GM10266 (cell line): ENCODE results near the gene CA10.

Experiments
- DNase-seq: peaks from one replicate; pipeline ENCODE4 v3.0.0; 2012; ENCODE audit errors: extremely low spot score
- TF ChIP-seq, protein P1 (sequence below): IDR thresholded peaks from 2 replicates; pipeline ENCODE4 v1.5.1; 2012; ENCODE audit warnings: mild to moderate bottlenecking, low read depth; ENCODE audit not compliant: control insufficient read depth, insufficient read depth; ENCODE audit errors: missing control alignments

CA10 gene

DNA sequence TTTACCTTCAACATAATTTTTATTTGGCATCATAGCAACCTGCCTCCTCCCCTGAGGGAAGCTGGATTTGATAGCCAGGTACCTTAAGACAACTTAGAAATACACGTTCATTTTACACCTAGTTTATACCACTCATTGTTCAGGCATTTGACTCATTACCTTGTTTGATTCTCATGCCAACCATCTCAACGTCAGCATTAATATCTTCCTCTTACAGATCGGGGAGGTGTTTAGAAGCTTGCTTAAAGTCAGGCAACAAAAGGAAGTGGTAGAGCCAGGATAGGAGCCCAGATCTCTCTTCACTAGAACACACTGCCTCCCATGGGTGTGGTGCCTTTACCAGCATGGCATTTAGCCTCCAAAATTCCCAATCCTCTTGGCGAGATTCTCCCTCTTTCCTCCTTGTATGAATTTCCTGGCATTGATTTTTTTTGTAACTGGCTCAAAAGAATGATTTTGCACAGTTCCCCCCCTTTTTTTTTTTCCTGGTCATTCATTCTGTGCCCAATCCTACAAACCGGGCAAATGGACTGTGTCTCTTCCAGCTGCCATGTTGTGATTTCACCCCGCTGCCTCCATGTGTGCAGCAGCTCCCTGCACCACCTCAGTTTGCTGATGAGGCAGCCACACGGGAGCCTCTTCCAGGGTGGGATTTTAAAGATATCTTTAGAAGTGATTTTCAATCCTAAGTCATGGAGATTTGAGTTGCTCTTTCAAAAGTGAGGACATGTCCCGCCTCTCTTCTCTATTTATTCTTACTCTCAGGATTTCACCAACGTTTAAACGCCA, 514.6 kb downstream of the CA10 start:
- TF ChIP-seq, protein P1, sequence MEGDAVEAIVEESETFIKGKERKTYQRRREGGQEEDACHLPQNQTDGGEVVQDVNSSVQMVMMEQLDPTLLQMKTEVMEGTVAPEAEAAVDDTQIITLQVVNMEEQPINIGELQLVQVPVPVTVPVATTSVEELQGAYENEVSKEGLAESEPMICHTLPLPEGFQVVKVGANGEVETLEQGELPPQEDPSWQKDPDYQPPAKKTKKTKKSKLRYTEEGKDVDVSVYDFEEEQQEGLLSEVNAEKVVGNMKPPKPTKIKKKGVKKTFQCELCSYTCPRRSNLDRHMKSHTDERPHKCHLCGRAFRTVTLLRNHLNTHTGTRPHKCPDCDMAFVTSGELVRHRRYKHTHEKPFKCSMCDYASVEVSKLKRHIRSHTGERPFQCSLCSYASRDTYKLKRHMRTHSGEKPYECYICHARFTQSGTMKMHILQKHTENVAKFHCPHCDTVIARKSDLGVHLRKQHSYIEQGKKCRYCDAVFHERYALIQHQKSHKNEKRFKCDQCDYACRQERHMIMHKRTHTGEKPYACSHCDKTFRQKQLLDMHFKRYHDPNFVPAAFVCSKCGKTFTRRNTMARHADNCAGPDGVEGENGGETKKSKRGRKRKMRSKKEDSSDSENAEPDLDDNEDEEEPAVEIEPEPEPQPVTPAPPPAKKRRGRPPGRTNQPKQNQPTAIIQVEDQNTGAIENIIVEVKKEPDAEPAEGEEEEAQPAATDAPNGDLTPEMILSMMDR = no peak
- DNase-seq = no peak

DNA sequence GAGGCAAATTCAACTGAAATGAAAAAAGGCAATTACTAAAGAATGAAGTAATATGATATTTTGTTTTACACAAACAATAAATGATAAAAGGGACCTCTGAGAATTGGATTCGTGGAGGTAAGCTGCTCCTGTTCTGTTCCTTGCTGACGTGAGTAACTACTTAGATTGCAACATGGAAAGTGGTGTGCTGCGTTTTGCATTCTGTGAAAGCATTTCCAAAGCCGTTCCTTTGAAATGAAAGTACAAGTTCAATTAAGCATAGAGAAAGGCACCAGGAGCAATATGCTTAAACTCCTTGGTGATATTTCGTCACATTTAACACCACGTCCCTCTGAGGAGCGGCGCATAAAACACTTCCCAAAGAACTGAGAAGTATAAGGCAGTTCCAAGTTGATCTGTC, 516.5 kb downstream of the CA10 start:
- no peak for DNase-seq
- TF ChIP-seq, protein P1 = no peak

DNA sequence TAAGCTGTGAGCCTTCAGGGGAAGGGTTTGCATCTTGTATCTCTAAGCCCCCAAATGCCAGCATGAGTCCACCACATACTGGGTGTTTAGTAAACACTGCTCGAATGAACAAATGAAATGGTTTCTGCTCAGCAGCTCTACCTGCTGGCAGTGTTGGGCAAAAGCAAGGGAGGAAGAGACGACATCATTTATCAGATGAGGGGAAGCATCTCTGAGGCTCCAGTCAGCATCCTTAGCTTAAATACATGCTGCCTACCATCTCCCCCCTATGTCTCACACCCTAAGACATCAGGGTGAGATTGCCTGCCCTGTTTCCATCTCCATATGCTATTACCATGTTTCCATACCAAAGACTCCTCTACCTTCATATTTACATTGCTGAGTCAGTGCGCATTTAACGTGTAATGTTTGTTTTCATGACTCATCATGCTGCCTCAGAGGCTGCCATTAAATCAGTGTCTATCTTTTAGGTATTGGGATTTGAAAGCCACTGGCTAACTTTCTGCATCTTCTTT, 518.3 kb downstream of the CA10 start:
- DNase-seq = peak; percentile 19

DNA sequence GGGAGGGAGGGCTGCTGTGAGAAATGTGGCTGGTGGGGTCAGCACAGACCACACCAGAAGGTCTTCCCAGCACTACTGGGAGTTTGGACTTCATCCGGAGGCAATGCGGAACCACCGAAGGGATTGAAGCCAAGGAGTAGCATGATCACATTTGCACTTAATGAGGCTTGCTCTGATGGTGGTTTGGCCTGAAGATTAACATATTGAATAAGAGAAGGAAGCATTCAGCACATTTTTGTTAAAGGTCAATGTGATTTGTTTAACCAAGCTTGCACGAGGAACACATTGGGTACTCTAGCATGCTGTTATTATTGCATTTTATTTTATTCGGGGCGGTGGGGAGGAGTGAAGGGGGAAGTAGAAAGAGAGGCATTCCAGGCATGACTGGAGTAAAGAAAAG, 519.5 kb downstream of the CA10 start:
- TF ChIP-seq, protein P1 = no peak

More for the DNA sequence above, 518.3 kb downstream of the CA10 start:
- TF ChIP-seq, protein P1 = peak; percentile 59

DNA sequence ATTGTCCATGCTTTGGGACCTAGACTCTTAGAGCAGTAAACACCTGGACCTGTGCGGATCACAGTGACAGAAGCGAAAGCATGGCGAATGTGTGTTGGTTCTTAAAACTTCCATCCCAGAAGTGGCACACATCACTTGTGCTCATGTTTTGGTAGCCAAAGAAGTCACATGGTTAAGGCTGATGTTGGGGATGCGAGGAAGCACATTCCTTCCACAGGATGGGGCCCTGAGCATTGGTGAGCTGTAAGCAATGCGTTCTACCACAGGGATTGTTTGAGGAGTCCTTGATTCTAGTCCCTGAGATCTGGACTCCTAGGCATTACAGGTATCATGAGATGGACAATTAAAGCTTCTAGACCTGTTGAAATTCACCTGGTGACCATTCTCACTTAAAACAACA, 522.2 kb downstream of the CA10 start:
- no peak for DNase-seq
- TF ChIP-seq, protein P1 = no peak

More for the DNA sequence above, 519.5 kb downstream of the CA10 start:
- DNase-seq = no peak

DNA sequence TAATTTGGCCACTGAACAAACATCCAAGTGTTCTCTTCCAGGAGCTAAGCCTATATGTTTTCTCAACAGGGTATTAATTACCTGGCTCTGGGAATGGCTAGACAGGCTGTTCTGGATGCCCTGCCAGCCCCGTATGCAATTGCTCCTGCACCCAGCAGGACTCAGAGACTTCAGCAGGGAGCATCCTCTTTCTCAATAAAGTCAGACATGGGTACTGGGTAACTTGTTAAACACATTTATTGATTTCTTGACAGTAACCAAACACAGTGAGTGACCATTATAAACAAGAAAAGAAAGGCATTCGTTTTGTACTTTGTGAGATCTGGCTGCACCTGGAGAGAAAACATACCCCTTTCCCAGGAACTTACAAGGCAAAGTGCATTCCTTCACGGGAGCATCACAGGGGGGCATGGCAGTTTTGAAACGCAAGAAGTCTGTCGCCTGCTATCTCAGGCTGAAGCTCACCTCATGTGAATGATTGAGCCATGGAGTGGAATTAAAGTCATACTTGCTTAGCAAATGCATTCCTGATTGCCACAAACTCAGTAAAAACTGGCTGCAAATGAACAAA, 528.3 kb downstream of the CA10 start:
- TF ChIP-seq, protein P1 = no peak
- no peak for DNase-seq

DNA sequence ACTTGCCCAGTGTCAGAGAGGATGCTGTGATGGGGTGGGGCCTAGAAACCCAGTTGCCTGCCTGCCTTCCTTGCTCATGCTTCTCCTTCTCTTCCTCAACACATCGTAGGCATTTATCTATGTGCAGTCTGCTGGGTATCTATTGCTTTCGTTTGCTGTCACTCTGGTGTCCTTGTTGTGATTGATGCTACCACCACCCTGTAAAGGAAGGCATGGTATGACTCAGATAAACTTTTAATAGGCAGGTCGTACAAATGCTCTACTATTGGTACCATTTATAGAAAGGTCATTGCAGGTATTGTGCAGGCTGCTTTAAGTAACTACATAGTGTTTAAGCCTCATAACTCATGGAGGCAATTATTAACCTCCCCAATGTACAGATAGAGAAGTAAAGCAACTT, 529.3 kb downstream of the CA10 start:
- TF ChIP-seq, protein P1 = no peak

More for the DNA sequence above, 529.3 kb downstream of the CA10 start:
- DNase-seq = no peak
